T-helper 17 cell (primary cell): ENCODE results near the gene WSCD2. TPM values are rescaled to one million over a fixed set of nuclear protein-coding genes. Genes with fewer than 3 reads are reported as not detected.

Experiments used
- ATAC-seq: fragments of 150-1000 bp; cut with Tn5 transposase; 2 replicates; pipeline ENCODE4 v1.10.0; 2021; ENCODE audit warnings: mild to moderate bottlenecking, moderate library complexity
- DNase-seq, 3 donors: peaks; one replicate each; pipeline versions ENCODE4 v3.0.0 to v3.0.0-alpha.2; 2020 to 2021
- H3K9me3 ChIP-seq: one replicate; pipeline ENCODE4 v1.7.0; 2013; ENCODE audit warnings: low read length, mild to moderate bottlenecking; ENCODE audit not compliant: control insufficient read depth, poor library complexity, severe bottlenecking
- H3K27ac Mint-ChIP-seq: one replicate; pipeline ENCODE4 v1.8.0; 2022; ENCODE audit warnings: mild to moderate bottlenecking, moderate library complexity, mixed read lengths
- H3K27me3 Mint-ChIP-seq: one replicate; pipeline ENCODE4 v1.8.0; 2022; ENCODE audit warnings: mixed read lengths
- H3K36me3 Mint-ChIP-seq: one replicate; pipeline ENCODE4 v1.8.0; 2022; ENCODE audit warnings: low read depth, mixed read lengths
- H3K4me1 Mint-ChIP-seq: one replicate; pipeline ENCODE4 v1.8.0; 2022; ENCODE audit warnings: mild to moderate bottlenecking, mixed read lengths
- H3K4me3 Mint-ChIP-seq: one replicate; pipeline ENCODE4 v1.8.0; 2022; ENCODE audit warnings: mild to moderate bottlenecking, moderate library complexity, mixed read lengths
- total RNA-seq, 4 donors: library from RNA in 2 of 4; stranded (reverse) in 2 of 4; gene quantifications; one replicate each; pipeline ENCODE4 v1.2.3 and lab custom pipeline; 2022 to 2026

The WSCD2 gene
- total RNA-seq, 2 donors from 2014 or later = 0.60 TPM; not detected in 1

- Mint-ChIP-seq H3K27ac (no peak overlapping the region), H3K27me3 (peaks cover 27% of the 10 kb centered on the region), H3K4me1 (no peaks in the 10 kb centered on the region), H3K4me3 (no peak overlapping the region), H3K36me3 (peaks cover 2% of the 10 kb centered on the region)
- H3K9me3 ChIP-seq = no peaks in the 10 kb centered on the region
- ATAC-seq (no peak), DNase-seq (no peak)
Measured at GRCh38 chr12:108099073-108099472, 30.0 kb upstream of the WSCD2 start.

- no peak for ATAC-seq
- Mint-ChIP-seq H3K27me3 (peaks cover 19% of the 10 kb centered on the region), H3K4me1 (no peaks in the 10 kb centered on the region), H3K27ac (no peak overlapping the region), H3K36me3 (peaks cover 2% of the 10 kb centered on the region), H3K4me3 (no peak overlapping the region)
- no peak for DNase-seq
- H3K9me3 ChIP-seq = no peaks in the 10 kb centered on the region
Measured at GRCh38 chr12:108099778-108100489, 29.2 kb upstream of the WSCD2 start.

GRCh38 chr12:108101605-108102175 is 27.4 kb upstream of the WSCD2 start:
- H3K36me3 Mint-ChIP-seq = peaks cover 2% of the 10 kb centered on the region
- no peaks in the 10 kb centered on the region for H3K4me1 Mint-ChIP-seq
- no peak overlapping the region for H3K4me3 Mint-ChIP-seq
- no peak for ATAC-seq
- H3K27me3 Mint-ChIP-seq = peaks cover 24% of the 10 kb centered on the region
- no peaks in the 10 kb centered on the region for H3K9me3 ChIP-seq
- no peak for DNase-seq
- no peak overlapping the region for H3K27ac Mint-ChIP-seq

GRCh38 chr12:108102363-108102762 is 26.7 kb upstream of the WSCD2 start:
- Mint-ChIP-seq H3K36me3 (peaks cover 2% of the 10 kb centered on the region), H3K4me1 (no peaks in the 10 kb centered on the region), H3K27me3 (peaks cover 24% of the 10 kb centered on the region), H3K4me3 (no peak overlapping the region), H3K27ac (no peak overlapping the region)
- no peak for DNase-seq
- no peaks in the 10 kb centered on the region for H3K9me3 ChIP-seq
- ATAC-seq = no peak

- peaks cover 24% of the 10 kb centered on the region for H3K27me3 Mint-ChIP-seq
- no peaks in the 10 kb centered on the region for H3K4me1 Mint-ChIP-seq
- no peaks in the 10 kb centered on the region for H3K9me3 ChIP-seq
- H3K27ac Mint-ChIP-seq = no peak overlapping the region
- DNase-seq (no peak), ATAC-seq (no peak)
- H3K36me3 Mint-ChIP-seq = peaks cover 2% of the 10 kb centered on the region
- H3K4me3 Mint-ChIP-seq = no peak overlapping the region
Measured at GRCh38 chr12:108103087-108103486, 26.0 kb upstream of the WSCD2 start.

GRCh38 chr12:108103517-108103916 is 25.6 kb upstream of the WSCD2 start:
- DNase-seq (no peak), ATAC-seq (no peak)
- no peaks in the 10 kb centered on the region for H3K9me3 ChIP-seq
- Mint-ChIP-seq H3K4me3 (no peak overlapping the region), H3K4me1 (no peaks in the 10 kb centered on the region), H3K36me3 (peaks cover 2% of the 10 kb centered on the region), H3K27me3 (peaks cover 24% of the 10 kb centered on the region), H3K27ac (no peak overlapping the region)

- H3K27me3 Mint-ChIP-seq = peaks cover 25% of the 10 kb centered on the region
- no peak overlapping the region for H3K4me3 Mint-ChIP-seq
- DNase-seq (no peak), ATAC-seq (no peak)
- H3K4me1 Mint-ChIP-seq = no peaks in the 10 kb centered on the region
- H3K27ac Mint-ChIP-seq = no peak overlapping the region
- no peaks in the 10 kb centered on the region for H3K9me3 ChIP-seq
- H3K36me3 Mint-ChIP-seq = peaks cover 2% of the 10 kb centered on the region
Measured at GRCh38 chr12:108104657-108105056, 24.4 kb upstream of the WSCD2 start.

GRCh38 chr12:108106599-108106998 is 22.5 kb upstream of the WSCD2 start:
- Mint-ChIP-seq H3K36me3 (peaks cover 4% of the 10 kb centered on the region), H3K4me1 (no peaks in the 10 kb centered on the region), H3K27ac (no peak overlapping the region), H3K4me3 (no peak overlapping the region), H3K27me3 (peaks cover 20% of the 10 kb centered on the region)
- DNase-seq (no peak), ATAC-seq (no peak)
- no peaks in the 10 kb centered on the region for H3K9me3 ChIP-seq

GRCh38 chr12:108107293-108107692 is 21.8 kb upstream of the WSCD2 start:
- no peaks in the 10 kb centered on the region for H3K9me3 ChIP-seq
- H3K27ac Mint-ChIP-seq = no peak overlapping the region
- no peaks in the 10 kb centered on the region for H3K4me1 Mint-ChIP-seq
- no peak for DNase-seq
- no peak for ATAC-seq
- peaks cover 27% of the 10 kb centered on the region for H3K27me3 Mint-ChIP-seq
- H3K4me3 Mint-ChIP-seq = no peak overlapping the region
- peaks cover 4% of the 10 kb centered on the region for H3K36me3 Mint-ChIP-seq

GRCh38 chr12:108109504-108109903 is 19.6 kb upstream of the WSCD2 start:
- peaks cover 2% of the 10 kb centered on the region for H3K36me3 Mint-ChIP-seq
- no peak for ATAC-seq
- DNase-seq = no peak
- no peak overlapping the region for H3K27ac Mint-ChIP-seq
- H3K4me3 Mint-ChIP-seq = no peak overlapping the region
- no peaks in the 10 kb centered on the region for H3K4me1 Mint-ChIP-seq
- H3K27me3 Mint-ChIP-seq = peaks cover 29% of the 10 kb centered on the region
- H3K9me3 ChIP-seq = no peaks in the 10 kb centered on the region

GRCh38 chr12:108109954-108110353 is 19.1 kb upstream of the WSCD2 start:
- Mint-ChIP-seq H3K36me3 (peaks cover 2% of the 10 kb centered on the region), H3K4me1 (no peaks in the 10 kb centered on the region), H3K27me3 (peaks cover 29% of the 10 kb centered on the region), H3K4me3 (no peak overlapping the region), H3K27ac (no peak overlapping the region)
- ATAC-seq = no peak
- no peak for DNase-seq
- no peaks in the 10 kb centered on the region for H3K9me3 ChIP-seq

GRCh38 chr12:108110844-108111243 is 18.2 kb upstream of the WSCD2 start:
- ATAC-seq = no peak
- peaks cover 2% of the 10 kb centered on the region for H3K36me3 Mint-ChIP-seq
- H3K27me3 Mint-ChIP-seq = peaks cover 24% of the 10 kb centered on the region
- no peaks in the 10 kb centered on the region for H3K9me3 ChIP-seq
- H3K27ac Mint-ChIP-seq = no peak overlapping the region
- no peaks in the 10 kb centered on the region for H3K4me1 Mint-ChIP-seq
- DNase-seq = no peak
- H3K4me3 Mint-ChIP-seq = no peak overlapping the region

- no peak for ATAC-seq
- H3K27ac Mint-ChIP-seq = no peak overlapping the region
Measured at GRCh38 chr12:108112832-108113556, 16.1 kb upstream of the WSCD2 start.

More at GRCh38 chr12:108112832-108113556, 16.1 kb upstream of the WSCD2 start:
- H3K4me3 Mint-ChIP-seq = no peak overlapping the region
- DNase-seq = no peak
- no peaks in the 10 kb centered on the region for H3K4me1 Mint-ChIP-seq
- H3K36me3 Mint-ChIP-seq = peaks cover 2% of the 10 kb centered on the region
- H3K27me3 Mint-ChIP-seq = peaks cover 24% of the 10 kb centered on the region
- H3K9me3 ChIP-seq = no peaks in the 10 kb centered on the region
